A673 (cell line): ENCODE measurements around the gene CBLL1. TPM values are rescaled to one million over a fixed set of nuclear protein-coding genes. Genes with fewer than 3 reads are reported as not detected.
A peak's percentile ranks its signal among the peaks of the same experiment; 100 is the strongest.

Experiments
- Bru-seq: library from RNA; stranded (reverse); fragments of 400-500 nt; gene quantifications from one replicate; lab custom pipeline; 2021; lab: Mats Ljungman, UMichigan
- BruChase-seq, 2 experiments: library from RNA; stranded (reverse); fragments of 400-500 nt; gene quantifications; one replicate each; lab custom pipeline; 2021; lab: Mats Ljungman, UMichigan
- BruUV-seq: library from RNA; stranded (reverse); fragments of 400-500 nt; replicated peaks from 2 replicates; lab custom pipeline; 2021; lab: Mats Ljungman, UMichigan
- CTCF ChIA-PET: fragments of 300-600 bp; sonication (Branson Sonifier 250); formaldehyde crosslinking; loops from one replicate; lab custom pipeline; 2022; ENCODE audit warnings: antibody characterized with exemption; lab: Charles Lee
- POLR2A ChIA-PET: fragments of 300-600 bp; sonication (Branson Sonifier 250); formaldehyde crosslinking; loops from one replicate; lab custom pipeline; 2022; ENCODE audit warnings: antibody characterized with exemption; ENCODE audit not compliant: low non-redundant PET; lab: Charles Lee
- DNase-seq: peaks from one replicate; pipeline ENCODE4 v3.0.0-alpha.2; 2015; ENCODE audit warnings: low spot score
- H3K27ac ChIP-seq: fragments of 200-600 bp; sonication (generic); 2 replicates; pipeline ENCODE4 v1.5.1; 2016; ENCODE audit warnings: mixed run types, low read depth, mild to moderate bottlenecking, mixed read lengths, antibody characterized with exemption, low read length; ENCODE audit not compliant: poor library complexity, severe bottlenecking
- H3K27me3 ChIP-seq: fragments of 200-600 bp; sonication (generic); replicated peaks from 2 replicates; pipeline ENCODE4 v1.6.1; 2017; ENCODE audit warnings: mixed run types, low read depth, mild to moderate bottlenecking, mixed read lengths, antibody characterized with exemption, low read length; ENCODE audit not compliant: insufficient read depth, poor library complexity
- H3K36me3 ChIP-seq: fragments of 200-600 bp; sonication (generic); 2 replicates; pipeline ENCODE4 v1.6.1; 2016; ENCODE audit warnings: mixed run types, mild to moderate bottlenecking, mixed read lengths, antibody characterized with exemption, low read length; ENCODE audit not compliant: insufficient read depth, poor library complexity, severe bottlenecking
- H3K4me1 ChIP-seq: fragments of 200-600 bp; sonication (generic); 2 replicates; pipeline ENCODE4 v1.6.1; 2017; ENCODE audit warnings: mixed run types, mild to moderate bottlenecking, mixed read lengths, antibody characterized with exemption, low read length; ENCODE audit not compliant: insufficient read depth, poor library complexity, severe bottlenecking
- H3K4me3 ChIP-seq: fragments of 200-600 bp; sonication (generic); 2 replicates; pipeline ENCODE4 v1.5.1; 2016; ENCODE audit warnings: low read depth, mixed run types, mild to moderate bottlenecking, mixed read lengths, low read length; ENCODE audit not compliant: poor library complexity, severe bottlenecking
- H3K9me3 ChIP-seq: fragments of 200-600 bp; sonication (generic); 2 replicates; pipeline ENCODE4 v1.6.1; 2016; ENCODE audit warnings: mixed run types, low read depth, mild to moderate bottlenecking, mixed read lengths, antibody characterized with exemption, low read length; ENCODE audit not compliant: poor library complexity, severe bottlenecking
- CTCF ChIP-seq: fragments of 300-800, 200-600 bp; sonication (generic); conservative IDR thresholded peaks from 2 replicates; pipeline ENCODE4 v1.5.1; 2017; ENCODE audit warnings: low read depth, mild to moderate bottlenecking, antibody characterized with exemption, low read length, moderate library complexity, mixed read lengths
- EZH2 ChIP-seq: fragments of 200-600 bp; sonication (generic); IDR thresholded peaks from 2 replicates; pipeline ENCODE4 v1.6.1; 2017; ENCODE audit warnings: borderline replicate concordance, low read depth, mild to moderate bottlenecking, mixed read lengths, antibody characterized with exemption, low read length; ENCODE audit not compliant: poor library complexity, severe bottlenecking
- intact Hi-C: fragments of 100-400 bp; cut with micrococcal nuclease; formaldehyde crosslinking; loops from one replicate; pipeline ENCODE4 v1.10.0; 2022; ENCODE audit not compliant: unreplicated experiment
- long read RNA-seq: library from polyadenylated mRNA; stranded (forward); transcript quantifications from one replicate; pipeline ENCODE4 v2.0.0, GENCODE V29; 2022
- total RNA-seq: library from RNA; stranded (reverse); gene quantifications from 2 replicates; pipeline ENCODE4 v1.2.3, GENCODE V29; 2021

Gene CBLL1
- total RNA-seq (30.8 and 37.9 TPM in 2 replicates), Bru-seq, nascent RNA (percentile 94 among the genes with signal in this experiment), BruChase-seq, experiment 1, labeled RNA remaining after a 2-hour chase (percentile 92 among the genes with signal in this experiment), BruChase-seq, experiment 2, labeled RNA remaining after a 6-hour chase (percentile 81 among the genes with signal in this experiment)
- long read RNA-seq, full-length matches to known transcripts: 48 of 53 reads
- long read RNA-seq, partial matches to known transcripts: 0 of 53 reads
- long read RNA-seq, other reads (novel, unspliced or antisense): 5 of 53 reads

- intact Hi-C loops: loop anchor here (1.0 to 10.0 kb wide), 2 partner anchors 131 to 401 kb away; no protein-coding TSS in a partner anchor
- BruUV-seq: no TSS peak
- Histone ChIP-seq H3K27ac (peak within 1 kb of the TSS; percentile 97), H3K9me3 (no peaks in the 10 kb centered on the region), H3K4me1 (peaks cover 23% of the 10 kb centered on the region), H3K27me3 (no peaks in the 10 kb centered on the region), H3K36me3 (peaks cover 6% of the 10 kb centered on the region), H3K4me3 (peak within 1 kb of the TSS; percentile 80)
- CTCF ChIA-PET: interaction anchor here (0.6 to 2.7 kb wide), 4 partner anchors 131 to 280 kb away, joined by 3 to 24 read pairs (median 8); no protein-coding TSS in a partner anchor
- TF ChIP-seq CTCF (peak; percentile 86), EZH2 (no peak)
- DNase-seq: peak; percentile 98
- POLR2A ChIA-PET: interaction anchor here (0.6 to 0.7 kb wide), 2 partner anchors 36 to 686 kb away, joined by 3 to 4 read pairs; no protein-coding TSS in a partner anchor
Observed at GRCh38 chr7:107743567-107744344, at the start of gene CBLL1. Gene CBLL1, plus strand, starts transcription at chr7:107744142. Its CDS starts 22 bp downstream, at chr7:107744164.

DNA sequence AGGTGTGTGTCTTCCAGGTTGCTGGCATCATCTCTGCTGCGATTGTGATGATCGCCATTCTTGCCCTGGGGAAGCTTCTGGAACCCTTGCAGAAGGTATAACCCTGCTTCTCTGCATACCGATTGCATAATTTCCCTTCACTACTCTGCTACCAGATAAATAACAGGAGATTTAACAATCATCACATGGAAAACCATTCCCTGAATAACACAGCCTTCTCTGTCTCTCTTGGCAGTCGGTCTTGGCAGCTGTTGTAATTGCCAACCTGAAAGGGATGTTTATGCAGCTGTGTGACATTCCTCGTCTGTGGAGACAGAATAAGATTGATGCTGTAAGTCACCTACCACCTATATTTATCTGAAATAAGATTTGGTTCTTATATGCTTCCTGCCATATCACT lies 49.6 kb upstream of the CBLL1 start:
- CTCF ChIA-PET: no interaction called here
- TF ChIP-seq EZH2 (no peak), CTCF (no peak)
- H3K27ac ChIP-seq: no peak overlapping the region
- POLR2A ChIA-PET: no interaction called here
- DNase-seq: no peak
- H3K4me3 ChIP-seq: no peak overlapping the region
- peaks cover 9% of the 10 kb centered on the region for H3K27me3 ChIP-seq
- BruUV-seq: no TSS peak
- H3K36me3 ChIP-seq: no peaks in the 10 kb centered on the region
- H3K9me3 ChIP-seq: no peaks in the 10 kb centered on the region
- intact Hi-C loops: no loop called here
- no peaks in the 10 kb centered on the region for H3K4me1 ChIP-seq

GRCh38 chr7:107696330-107696946 lies 47.5 kb upstream of the CBLL1 start:
- POLR2A ChIA-PET: no interaction called here
- Histone ChIP-seq H3K4me3 (no peak overlapping the region), H3K27me3 (peaks cover 9% of the 10 kb centered on the region), H3K27ac (no peak overlapping the region), H3K4me1 (no peaks in the 10 kb centered on the region), H3K36me3 (no peaks in the 10 kb centered on the region), H3K9me3 (no peaks in the 10 kb centered on the region)
- intact Hi-C loops: no loop called here
- DNase-seq: no peak
- TF ChIP-seq CTCF (no peak), EZH2 (no peak)
- CTCF ChIA-PET: no interaction called here
- BruUV-seq: no TSS peak
